ENCODE data around the gene VOPP1.

VOPP1 gene

DNA sequence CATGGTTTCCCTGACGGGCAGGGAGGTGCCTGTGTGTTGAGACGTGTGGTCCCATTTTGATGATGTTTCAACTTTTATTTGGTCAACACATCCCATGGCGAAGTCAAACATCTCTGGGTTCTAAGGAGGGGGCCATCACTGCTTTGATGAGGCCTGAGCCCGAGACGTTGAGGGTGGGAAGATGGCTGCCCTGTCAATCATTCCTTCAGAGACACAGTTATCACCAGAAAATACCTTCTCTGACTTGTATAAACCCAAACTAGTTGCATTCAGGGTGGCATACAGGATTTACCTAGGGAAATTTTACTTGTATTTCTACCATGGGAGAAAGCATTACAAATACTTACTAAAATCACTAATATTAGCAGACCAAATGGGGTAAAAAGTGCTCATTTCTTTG is 64.6 kb downstream of the VOPP1 start:
- no peak for DNase-seq

DNA sequence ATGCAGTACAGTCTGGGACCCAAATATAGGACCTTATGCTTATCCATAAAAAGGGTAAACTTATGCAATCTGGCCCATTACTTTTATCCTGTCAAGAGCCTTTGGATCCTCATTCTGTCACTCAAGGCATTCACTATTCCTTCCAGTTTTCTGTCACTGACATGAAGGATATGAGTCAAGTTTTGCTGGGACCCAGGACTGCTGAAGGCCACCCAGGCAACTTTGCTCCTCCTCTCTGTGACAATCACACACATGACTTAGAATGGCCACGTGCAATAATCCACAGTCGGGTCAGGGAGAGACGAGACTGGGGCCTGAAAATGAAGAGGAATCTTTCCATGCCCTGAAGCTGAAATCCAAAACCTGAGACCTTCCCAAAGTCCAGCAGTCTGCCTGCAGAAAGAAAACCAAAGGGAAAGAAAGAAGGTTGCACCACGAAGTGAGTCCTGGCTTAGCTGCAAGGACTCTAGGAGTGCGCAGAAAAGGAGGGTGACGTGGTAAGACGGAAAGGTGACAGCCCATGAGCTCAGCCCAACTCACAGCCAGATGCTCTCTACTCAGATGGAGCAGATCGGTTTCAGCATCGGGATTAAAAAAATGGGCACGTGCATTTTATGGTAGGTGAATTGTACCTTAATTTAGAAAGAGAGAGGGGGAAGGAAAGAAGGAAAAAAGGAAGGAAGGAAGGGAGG is 67.2 kb downstream of the VOPP1 start:
- DNase-seq: no peak

DNA sequence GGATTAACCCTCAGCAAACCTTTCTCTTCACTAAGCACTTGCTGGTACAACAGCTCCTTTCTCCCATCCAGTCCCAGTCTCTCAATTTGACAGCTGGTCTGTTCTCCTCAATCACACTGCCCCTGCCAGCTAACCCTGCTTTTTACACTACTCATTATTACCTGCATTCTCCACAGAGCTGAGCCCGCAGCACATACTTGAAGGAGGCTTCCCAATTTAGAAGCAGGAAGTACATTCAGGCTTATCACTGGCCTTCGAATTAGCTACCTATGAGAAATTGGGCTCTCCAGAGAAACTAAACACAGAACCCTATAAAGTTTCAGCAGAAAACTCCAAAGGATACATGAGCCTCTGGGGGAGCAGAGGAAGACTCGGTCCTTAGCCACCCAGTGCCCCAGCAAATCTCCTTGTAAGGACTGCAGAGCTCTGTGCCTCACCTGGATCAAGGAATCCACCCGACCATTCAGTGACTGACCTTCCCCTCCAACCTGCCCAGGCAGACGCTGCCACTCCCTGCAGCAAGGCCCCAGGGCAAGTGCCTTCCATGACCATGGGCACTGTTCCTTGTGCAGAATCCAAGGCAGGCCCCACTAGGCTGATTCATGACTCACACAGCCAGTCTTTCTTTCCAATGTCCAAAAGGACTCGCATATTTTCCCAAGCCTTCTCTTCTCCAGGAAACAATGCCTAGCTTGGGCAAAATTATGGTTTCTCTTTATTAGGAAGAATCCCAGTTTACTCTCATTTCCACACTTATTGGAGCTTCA is 68.0 kb downstream of the VOPP1 start:
- no peak for DNase-seq

DNA sequence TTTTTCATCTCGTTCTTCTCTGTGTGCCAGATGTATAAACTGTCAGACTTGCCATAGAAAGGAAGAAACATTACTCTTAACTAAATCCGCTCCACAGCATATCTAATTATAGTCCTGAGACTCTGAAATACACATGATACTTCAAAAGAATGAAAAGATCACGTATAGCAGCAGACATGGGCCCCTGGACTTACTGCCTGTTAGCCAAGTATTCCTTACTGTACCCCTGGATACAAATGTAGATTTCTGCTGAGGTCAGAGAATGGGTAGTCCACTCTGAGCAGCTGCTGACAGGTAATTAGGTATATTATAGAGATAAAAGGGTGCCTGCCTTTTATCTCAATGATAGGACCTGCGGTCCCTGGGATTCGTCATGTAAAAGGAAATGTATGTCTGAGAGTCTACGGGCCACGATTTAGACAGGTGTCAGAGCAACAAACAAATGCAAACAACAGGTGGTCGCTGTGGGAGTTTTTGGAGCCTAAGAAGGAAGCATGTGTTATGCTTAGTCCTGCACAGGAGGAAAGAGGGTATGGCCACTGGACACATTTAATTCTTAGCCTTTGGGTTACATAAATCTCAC is 69.4 kb downstream of the VOPP1 start:
- DNase-seq: no peak

DNA sequence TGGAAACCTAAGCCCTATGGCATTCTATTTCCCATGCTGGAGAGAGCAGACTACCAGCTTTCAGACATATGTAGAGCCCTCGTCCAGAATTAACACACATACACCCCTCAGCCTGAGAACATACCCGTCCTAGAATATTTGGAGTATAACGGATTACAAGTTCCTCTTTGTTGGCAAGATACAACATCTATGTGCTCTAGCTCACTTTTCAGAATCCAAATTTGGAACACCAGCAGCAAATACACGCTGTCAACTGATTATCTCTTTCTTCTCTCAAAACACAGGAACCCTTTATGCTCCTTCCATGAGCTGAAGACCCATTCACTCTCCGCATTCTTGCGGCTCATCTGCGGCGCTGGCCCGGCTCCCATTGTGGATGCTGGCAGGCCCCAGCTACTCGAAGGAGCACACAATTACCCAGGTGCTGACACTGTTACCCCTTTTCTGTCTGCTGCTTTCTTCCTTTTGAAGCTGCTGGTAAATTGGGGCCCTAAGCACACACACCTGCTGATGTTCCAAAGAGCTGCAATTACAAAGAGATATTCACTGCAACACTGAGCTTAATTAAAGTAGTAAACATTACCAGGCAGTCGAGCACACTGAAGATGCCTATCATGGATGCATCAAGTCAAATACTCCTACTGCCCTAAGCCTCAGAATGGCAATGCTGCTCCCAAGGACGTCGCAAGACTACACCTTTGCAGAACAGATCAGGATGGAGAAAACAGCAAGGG is 70.0 kb downstream of the VOPP1 start:
- DNase-seq: no peak

DNA sequence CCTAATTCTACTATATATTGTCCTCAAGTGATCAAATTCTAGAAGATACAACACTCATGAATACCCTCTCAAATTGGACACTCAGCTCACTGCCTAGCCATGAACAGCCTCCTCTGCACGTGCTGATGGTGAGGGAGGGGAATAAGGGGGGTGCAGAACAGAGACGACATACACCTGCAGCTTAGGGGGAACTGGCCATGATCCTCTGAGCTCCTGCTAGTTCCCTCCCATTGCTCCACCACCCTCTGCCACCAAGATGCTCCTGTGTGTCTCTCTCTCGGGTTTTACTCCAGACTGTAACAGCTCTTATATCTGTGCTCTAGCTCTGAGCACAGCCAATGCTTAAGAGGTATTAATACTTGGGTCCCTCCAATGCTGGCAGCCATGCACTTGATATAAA is 70.7 kb downstream of the VOPP1 start:
- no peak for DNase-seq

DNA sequence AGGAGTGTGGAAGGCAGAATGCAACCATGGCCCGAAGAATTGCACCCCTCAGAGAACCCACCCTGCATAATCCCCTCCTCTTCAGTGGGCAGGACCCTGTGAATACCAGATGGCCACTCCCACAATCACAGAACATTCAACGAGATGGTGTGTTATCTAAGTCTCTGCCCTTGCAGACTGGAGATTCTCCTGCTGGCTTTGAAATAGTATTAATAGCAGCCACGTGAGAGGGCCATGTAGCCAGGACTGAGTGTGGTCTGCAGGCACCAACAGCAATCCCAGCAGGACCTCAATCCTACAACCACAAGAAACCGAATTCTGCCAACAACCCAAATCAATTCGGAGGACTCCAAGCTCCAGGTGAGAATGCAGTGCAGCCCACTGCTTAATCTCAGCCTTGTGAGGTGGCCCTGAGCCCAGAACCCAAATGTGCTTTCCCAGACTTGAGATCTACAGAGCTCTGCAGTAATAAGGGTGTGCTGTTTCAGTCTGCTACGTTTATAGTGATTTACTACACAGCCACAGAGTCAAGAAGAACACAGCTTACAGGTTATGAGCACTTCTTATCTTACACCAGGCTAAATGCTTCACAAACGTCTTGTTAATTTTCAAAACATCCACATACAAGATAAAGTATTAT is 72.1 kb downstream of the VOPP1 start:
- no peak for DNase-seq

DNA sequence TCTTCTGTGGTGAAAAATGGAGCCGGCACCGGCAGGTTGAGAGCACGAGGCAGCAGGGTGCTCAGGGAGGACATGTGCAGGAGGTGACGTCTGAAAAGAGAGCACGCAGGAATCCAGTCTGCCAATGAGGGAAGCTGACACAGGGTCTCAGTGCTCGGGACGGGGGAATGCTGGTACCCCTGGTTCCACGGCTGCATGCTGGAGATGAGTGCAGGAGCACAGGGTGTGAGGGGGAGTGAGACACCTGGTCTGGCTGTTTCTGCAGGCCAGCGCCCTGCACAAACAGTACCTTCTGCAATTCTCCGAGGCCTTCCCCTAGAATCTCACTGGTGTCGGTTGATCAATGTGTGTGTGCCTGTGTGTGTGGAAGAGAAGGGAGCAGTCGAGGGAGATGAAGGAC is 72.7 kb downstream of the VOPP1 start:
- DNase-seq: no peak

DNA sequence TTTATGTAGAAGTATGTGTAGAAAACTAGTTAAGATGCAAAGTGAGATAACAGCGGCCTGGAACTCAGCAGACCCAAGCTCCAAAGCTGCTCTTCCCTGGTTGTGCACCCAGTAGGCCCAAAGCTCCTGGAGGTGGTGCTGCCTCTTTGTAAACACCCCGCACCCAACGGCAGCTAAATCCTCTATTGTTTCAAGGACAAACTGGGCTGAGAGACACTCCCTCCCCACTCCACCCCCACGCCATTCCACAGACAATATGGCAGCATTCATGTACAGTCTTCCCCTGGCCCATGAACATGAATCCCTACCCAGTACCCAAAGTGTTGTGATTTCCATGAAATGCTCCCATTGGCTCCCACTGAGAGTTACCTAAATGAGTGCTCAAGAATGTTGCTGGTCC is 73.5 kb downstream of the VOPP1 start:
- no peak for DNase-seq

DNA sequence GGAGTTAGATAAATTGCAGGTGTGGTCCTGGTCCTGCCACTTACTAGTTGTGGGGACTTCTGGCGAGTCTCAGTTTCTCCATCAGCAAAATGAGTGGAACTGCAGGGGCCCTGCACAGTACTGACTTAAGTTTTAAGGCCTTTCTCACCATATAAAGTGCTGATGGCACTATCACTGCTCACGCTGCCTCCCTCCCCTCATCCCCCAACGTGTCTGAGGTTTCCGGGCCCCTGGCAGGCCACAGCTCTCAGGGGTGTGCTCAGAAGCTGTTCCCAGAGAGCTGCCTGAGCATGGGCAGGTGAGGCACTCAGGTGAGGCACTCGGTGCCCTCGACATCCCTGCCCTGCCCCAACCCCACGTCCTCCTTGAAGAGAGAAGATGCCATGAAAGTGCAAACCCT is 74.2 kb downstream of the VOPP1 start:
- DNase-seq: no peak

DNA sequence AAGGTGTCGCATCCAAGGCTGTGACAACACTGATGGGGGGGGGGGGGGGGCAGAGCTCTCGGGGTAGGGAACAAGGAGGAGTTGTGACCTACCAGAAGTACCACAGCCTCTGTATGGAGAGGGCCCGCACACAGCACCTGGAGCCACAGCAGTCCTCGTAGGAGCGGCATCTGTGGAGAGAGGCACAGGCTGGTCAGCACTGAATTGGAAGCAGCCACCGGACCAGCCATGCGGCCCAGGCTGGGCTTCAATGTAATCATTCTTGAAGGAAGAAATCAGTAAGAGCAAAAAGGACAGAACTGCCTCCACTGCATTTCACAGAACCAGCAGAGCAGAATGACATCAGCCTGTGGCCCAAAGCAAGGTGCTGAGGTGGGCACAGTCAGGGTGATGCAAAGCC is 74.8 kb downstream of the VOPP1 start:
- no peak for DNase-seq

DNA sequence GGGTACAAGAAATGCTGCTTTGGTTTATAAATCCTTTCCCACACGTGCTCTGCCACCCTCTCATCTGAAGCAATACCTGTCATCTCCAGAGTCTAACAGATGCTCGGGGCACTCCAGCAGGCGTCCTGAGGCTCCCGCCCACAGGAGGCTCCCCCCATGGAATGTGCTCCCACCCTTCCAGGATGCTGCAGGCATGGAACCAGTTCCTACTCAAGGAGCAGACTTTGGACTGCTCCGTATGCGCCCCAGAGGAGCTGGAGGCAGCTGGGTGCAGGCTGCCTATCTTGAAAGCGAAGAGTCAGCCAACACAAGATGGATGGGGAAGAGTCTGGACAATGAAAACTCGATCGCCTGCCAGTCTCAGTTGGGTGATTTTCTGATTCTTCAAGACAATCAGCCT is 75.4 kb downstream of the VOPP1 start:
- DNase-seq: no peak

DNA sequence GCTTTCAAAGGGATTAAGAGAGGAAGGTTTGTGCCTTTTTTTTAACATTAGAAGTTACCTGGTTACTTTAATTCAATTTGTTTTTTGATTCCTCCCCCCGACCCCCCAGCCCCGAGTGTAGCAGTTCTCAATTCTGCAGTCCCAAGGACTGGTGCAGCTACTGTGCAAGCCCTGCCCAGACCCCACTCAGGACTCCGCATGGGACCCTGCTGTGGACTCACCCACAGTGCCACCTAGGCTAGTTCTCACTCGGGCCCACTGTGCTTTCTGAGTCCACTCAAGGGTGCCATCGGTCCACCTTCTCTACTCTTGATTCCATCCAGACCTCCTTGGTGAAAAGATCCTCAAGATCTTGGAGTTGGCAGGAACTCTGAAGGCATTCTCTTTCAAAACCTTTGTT is 77.4 kb downstream of the VOPP1 start:
- no peak for DNase-seq

DNA sequence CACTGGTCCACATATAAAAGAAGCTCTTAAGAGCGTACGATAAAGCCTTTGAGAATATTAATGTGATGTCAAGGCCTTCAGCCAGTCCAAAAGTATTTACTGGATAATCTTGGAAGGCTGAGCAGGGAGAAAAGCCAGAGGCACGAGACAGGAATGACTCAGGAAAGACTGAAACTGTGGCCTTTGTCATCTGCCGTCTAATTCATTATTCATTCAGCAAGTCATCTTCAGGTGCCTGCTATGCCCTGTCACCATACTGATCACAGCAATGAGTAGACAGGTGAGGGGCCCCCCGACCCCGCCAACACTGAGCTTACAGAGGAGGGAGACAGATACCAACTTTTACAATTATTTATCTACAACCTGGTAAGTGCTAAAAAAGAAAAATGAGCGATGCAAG is 78.9 kb downstream of the VOPP1 start:
- DNase-seq: no peak

DNA sequence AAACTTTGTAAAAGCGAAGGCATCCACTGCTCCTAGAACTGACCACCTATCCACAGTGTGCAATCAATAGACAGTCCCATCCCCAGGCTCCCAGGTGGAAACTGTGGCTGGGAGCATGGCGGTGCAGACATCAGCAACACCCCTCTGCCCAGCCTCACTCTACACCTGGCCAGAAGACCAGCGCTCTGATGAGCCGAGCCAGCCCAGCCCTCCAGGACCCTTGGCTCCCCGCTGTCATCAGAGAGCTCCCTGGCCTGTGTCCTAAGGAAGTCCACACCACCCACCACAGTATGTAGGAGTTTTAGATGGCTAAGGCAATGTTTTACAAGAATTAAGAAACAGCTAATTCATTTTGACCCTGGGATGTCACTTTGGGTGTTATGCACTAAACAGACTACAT is 81.0 kb downstream of the VOPP1 start:
- no peak for DNase-seq

DNA sequence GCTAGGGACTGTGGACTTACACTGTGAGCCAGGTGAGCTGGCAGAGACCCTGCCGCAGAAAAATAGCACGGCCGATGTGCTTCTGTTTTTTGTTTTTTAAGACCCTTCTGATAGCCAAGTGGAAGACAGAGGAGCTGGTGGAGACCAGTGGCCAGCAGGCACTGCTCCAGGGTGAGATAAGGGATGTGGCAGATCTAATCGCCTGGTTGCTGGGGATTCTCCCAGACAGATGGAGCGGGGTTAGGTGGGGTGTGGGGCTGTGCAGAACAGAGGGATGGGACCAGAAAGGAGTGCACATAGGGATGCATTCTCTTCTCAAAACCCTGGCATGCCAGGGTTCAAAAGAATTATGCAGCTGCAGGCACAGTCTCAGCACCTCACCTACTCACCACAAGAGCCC is 82.2 kb downstream of the VOPP1 start:
- DNase-seq: no peak

DNA sequence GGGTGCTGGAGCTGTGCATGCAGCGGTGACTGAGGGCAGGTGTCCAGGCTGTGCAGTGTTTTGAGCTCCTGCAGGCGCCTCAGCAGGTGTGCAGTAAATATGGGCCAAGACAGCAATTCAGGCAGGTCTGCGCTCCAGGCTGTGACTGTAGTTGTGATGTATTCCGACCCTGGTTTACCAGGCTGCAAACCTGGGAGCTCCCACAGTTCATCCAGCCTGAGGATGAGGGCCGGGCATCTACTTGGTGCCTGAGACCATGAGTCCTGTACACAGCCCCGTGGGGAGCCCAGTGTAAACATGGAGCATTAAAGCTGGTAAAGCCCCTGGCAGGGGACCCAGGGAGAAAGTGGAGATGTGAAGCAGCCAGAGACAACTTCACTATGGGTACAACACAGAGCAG is 82.8 kb downstream of the VOPP1 start:
- no peak for DNase-seq

DNA sequence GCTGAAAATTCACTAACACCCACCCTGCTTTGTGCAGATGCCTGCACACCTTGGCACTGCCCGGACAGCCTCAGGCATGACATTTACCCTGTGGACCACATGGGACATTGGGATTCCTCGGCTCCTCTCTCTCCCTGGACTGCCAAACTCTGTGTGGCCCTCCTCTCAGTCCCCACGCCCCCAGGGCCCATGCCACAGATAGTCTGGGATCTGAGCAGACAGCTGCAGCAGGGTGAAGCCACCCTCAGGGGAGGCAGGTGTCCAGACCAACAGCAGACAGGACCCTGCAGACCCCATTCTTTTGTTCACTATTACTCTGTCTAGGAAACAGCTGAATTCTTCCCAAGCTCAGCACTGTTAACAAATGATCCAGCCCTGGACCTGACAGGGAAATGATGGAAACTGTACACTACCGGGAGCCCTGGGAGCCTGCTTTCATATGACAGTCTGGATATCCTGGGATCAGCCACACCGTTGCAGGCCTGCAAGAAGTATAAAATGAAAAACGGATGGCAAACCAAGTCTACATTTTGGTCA is 83.4 kb downstream of the VOPP1 start:
- no peak for DNase-seq

DNA sequence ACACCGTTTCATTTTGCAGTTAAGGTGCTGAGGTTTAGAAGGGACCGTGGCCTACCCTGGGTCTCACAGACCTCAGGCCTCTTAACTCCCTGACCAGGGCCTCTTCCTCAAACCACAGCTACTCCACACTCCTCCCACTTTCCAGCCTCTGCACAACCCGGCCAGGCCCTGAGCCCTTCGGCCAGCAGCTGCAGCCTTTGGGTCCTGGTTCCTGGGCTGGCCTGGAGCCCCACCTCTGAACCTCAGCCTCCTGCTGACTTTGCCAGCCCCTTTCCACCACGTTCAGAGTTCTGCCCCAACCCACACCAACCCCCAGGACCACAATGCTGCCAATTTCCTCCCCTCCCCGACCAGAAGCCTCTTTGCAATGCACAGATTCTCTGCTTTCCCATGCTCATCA is 84.1 kb downstream of the VOPP1 start:
- DNase-seq: no peak

DNA sequence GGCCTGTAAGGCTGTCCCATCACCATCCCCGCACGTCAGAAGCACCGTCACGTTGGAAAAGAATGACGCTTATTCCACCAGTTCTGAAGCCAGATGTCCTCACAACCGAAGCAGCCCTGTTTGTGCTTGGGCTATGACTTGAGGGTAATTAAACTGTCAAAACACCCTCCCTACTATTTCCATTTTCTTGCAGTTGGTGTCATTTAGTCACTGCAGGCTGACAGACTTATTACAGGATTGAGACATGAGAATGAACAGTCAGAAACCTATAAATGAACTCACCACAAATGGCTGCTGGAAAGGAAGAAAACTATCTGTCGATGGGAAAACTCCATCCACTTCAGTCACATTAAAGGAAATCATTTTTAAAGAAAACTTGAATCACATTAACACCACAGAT is 85.3 kb downstream of the VOPP1 start:
- DNase-seq: no peak

DNA sequence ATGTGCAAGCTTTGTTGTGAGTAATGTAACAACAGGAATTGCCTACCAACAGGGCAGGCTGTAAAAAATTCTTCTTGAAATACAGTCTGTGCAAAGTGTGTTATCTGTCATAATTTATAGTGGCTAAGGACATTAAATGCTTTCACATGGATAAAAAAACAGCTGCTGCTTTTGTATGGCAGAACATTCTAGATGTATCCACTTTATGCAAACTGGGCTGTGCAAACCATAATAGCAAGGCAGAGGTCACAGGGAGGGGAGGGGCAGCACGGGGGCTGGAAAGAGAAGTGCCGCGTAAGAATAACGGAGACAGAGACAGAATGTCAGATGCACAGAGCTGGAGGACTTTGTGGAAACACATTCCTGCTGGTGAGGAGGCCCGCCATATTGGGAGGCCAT is 86.1 kb downstream of the VOPP1 start:
- DNase-seq: no peak

DNA sequence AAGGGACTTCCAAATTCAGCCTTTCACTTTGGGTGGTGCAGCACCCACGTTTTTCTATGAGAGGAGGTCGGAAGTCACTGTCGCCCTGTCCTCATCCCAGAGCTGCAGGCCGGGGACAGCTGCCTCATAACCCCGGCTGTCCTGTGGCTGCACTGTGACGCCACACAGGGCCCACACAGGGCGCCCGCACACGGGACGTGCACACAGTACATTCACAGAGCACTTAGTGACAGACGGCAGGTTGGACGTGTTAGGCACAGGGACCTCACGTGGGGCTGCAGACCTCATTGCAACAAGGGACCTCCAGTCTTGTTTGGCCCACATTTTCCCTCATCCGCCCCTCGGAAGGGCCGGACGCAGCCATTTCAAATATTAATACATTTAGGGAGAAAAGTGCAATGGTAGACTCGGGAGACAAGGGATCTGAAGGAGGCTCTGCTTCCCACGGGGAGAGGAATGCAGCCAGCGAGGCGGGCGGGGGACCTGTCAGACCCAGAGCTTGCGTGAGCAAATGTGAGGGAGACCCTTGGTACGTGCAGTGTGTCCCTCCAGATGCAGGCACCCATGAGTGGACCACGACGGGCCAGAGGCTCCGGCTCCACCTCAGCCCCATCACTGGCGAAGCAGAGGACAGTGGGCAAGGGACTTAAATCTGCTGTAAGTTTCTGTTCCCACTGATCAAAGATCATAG is 86.7 kb downstream of the VOPP1 start:
- no peak for DNase-seq
